KMS-11 (cell line): ENCODE measurements around the gene MFSD1.

ENCODE experiments used
- H2AFZ ChIP-seq: fragments of 200-600 bp; sonication (generic); 2 replicates; pipeline ENCODE4 v1.6.1; 2016; ENCODE audit warnings: antibody characterized with exemption, mixed run types, low read depth
- H3K27ac ChIP-seq: fragments of 200-600 bp; sonication (generic); 2 replicates; pipeline ENCODE4 v1.6.1; 2016; ENCODE audit warnings: mild to moderate bottlenecking, mixed run types
- H3K27me3 ChIP-seq: fragments of 200-600 bp; sonication (generic); 2 replicates; pipeline ENCODE4 v1.6.1; 2017; ENCODE audit warnings: mild to moderate bottlenecking, low read depth, mixed run types, moderate library complexity; ENCODE audit not compliant: insufficient read depth
- H3K36me3 ChIP-seq: fragments of 200-600 bp; sonication (generic); 2 replicates; pipeline ENCODE4 v1.6.1; 2017; ENCODE audit warnings: mild to moderate bottlenecking, mixed run types; ENCODE audit not compliant: insufficient read depth
- H3K4me1 ChIP-seq: fragments of 200-600 bp; sonication (generic); 2 replicates; pipeline ENCODE4 v1.6.1; 2016; ENCODE audit warnings: mild to moderate bottlenecking, low read depth, mixed run types; ENCODE audit not compliant: poor library complexity, severe bottlenecking
- H3K4me2 ChIP-seq: fragments of 200-600 bp; sonication (generic); 2 replicates; pipeline ENCODE4 v1.7.0; 2016; ENCODE audit warnings: mild to moderate bottlenecking, mixed run types
- H3K4me3 ChIP-seq: fragments of 200-600 bp; sonication (generic); IDR thresholded peaks from 2 replicates; pipeline ENCODE4 v1.6.1; 2017; ENCODE audit warnings: low read depth, low read length, mixed read lengths; ENCODE audit not compliant: insufficient read depth
- H3K79me2 ChIP-seq: fragments of 200-600 bp; sonication (generic); 2 replicates; pipeline ENCODE4 v1.6.1; 2016; ENCODE audit warnings: low read depth, mixed run types; ENCODE audit not compliant: insufficient read depth
- H3K9ac ChIP-seq: fragments of 200-600 bp; sonication (generic); 2 replicates; pipeline ENCODE4 v1.6.1; 2016; ENCODE audit warnings: mild to moderate bottlenecking, mixed run types
- H4K20me1 ChIP-seq: fragments of 200-600 bp; sonication (generic); 2 replicates; pipeline ENCODE4 v1.6.1; 2016; ENCODE audit warnings: mild to moderate bottlenecking, mixed run types; ENCODE audit not compliant: insufficient read depth
- TF ChIP-seq, protein P1 (sequence below): fragments of 200-600 bp; sonication (generic); conservative IDR thresholded peaks from 2 replicates; pipeline ENCODE4 v1.6.1; 2017; ENCODE audit warnings: low read depth, mild to moderate bottlenecking, antibody characterized with exemption, low read length, moderate library complexity, mixed read lengths

MFSD1 gene

DNA sequence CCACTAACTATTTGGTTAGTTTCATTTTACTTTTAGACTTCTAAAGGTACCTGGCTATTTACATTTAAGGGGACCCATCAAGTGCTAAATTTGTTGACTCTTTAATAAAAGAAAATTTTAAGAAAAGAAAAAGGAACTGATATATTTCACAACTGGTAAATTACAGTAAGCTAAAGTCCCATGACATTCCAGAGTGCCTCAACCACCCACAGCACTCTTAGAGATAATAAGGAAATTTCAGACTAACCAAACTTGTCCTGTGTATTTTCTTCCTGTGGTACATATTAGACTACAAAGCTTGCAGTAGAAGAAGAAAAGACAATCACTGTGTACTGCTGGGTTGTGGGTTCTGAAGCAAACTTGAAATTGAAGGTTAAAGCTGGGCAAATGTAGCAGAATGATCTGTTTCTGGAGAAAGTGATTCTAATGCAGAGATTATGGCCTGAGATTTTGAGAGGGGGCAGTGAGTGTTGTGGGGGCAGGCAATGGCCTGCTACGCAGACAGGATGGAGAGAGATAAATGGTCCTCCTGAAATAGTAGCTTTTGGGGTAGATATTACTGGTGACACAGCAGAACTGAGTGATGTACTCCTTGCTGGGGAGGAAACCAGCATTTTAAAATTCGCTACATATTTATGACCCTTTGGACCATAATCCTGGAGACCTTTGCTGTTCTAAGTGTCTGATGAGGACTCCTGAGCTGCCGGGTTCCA, 24.5 kb upstream of the MFSD1 start:
- TF ChIP-seq, protein P1, sequence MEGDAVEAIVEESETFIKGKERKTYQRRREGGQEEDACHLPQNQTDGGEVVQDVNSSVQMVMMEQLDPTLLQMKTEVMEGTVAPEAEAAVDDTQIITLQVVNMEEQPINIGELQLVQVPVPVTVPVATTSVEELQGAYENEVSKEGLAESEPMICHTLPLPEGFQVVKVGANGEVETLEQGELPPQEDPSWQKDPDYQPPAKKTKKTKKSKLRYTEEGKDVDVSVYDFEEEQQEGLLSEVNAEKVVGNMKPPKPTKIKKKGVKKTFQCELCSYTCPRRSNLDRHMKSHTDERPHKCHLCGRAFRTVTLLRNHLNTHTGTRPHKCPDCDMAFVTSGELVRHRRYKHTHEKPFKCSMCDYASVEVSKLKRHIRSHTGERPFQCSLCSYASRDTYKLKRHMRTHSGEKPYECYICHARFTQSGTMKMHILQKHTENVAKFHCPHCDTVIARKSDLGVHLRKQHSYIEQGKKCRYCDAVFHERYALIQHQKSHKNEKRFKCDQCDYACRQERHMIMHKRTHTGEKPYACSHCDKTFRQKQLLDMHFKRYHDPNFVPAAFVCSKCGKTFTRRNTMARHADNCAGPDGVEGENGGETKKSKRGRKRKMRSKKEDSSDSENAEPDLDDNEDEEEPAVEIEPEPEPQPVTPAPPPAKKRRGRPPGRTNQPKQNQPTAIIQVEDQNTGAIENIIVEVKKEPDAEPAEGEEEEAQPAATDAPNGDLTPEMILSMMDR = no peak
- H4K20me1 ChIP-seq = no peaks in the 10 kb centered on the region
- H3K4me3 ChIP-seq = no peak overlapping the region
- H3K27me3 ChIP-seq = no peaks in the 10 kb centered on the region
- H2AFZ ChIP-seq = no peak overlapping the region
- H3K27ac ChIP-seq = no peak overlapping the region
- H3K4me2 ChIP-seq = no peak overlapping the region
- no peaks in the 10 kb centered on the region for H3K36me3 ChIP-seq
- H3K79me2 ChIP-seq = no peaks in the 10 kb centered on the region
- no peaks in the 10 kb centered on the region for H3K4me1 ChIP-seq
- H3K9ac ChIP-seq = no peak overlapping the region

DNA sequence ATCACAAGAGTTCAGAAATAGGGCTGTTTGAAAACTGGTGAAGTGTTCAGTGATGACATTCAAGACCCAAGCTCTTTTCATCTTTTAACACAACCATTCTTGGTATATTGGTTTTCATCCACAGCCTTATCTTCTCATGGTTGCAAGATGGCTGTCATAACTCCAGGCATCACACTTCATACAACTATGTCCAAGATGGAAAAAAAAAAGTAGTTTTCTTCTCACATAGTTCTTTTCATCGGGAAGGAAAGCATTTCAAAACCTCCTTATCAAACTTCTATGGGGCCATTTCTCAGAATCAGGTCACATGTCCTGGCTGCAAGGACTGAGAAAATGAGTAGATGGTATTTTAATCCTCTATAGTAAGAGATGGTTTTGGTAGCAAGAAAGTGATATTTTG, 21.1 kb upstream of the MFSD1 start:
- Histone ChIP-seq H3K27ac (no peak overlapping the region), H3K4me2 (no peak overlapping the region)

DNA sequence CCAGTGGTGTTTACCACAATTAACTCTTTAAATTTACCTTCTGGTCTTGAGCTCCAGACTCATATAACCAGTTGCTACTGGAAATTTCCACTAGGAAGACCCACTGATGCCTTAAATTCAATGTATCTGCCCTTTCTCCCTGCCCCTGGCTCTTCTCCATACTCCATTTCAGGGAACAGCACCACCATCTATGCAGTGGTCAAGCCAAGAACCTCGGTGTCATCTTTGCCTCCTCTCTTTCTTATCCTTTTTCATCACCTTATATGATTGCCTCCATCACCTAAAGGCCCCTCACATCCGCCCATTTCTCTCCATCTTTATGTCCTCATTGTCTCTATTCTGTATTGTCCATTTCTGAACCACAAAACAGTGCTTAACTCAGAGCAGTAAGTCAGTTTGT, 20.7 kb upstream of the MFSD1 start:
- H4K20me1 ChIP-seq = no peaks in the 10 kb centered on the region
- H3K4me2 ChIP-seq = no peak overlapping the region
- no peaks in the 10 kb centered on the region for H3K79me2 ChIP-seq
- TF ChIP-seq, protein P1 = no peak
- no peak overlapping the region for H3K9ac ChIP-seq
- no peak overlapping the region for H2AFZ ChIP-seq
- H3K27me3 ChIP-seq = no peaks in the 10 kb centered on the region
- no peaks in the 10 kb centered on the region for H3K4me1 ChIP-seq
- H3K36me3 ChIP-seq = no peaks in the 10 kb centered on the region
- H3K4me3 ChIP-seq = no peak overlapping the region
- H3K27ac ChIP-seq = no peak overlapping the region

More for the DNA sequence above, 21.1 kb upstream of the MFSD1 start:
- Histone ChIP-seq H3K4me1 (no peaks in the 10 kb centered on the region), H2AFZ (no peak overlapping the region), H3K4me3 (no peak overlapping the region), H3K27me3 (no peaks in the 10 kb centered on the region), H3K9ac (no peak overlapping the region), H3K36me3 (no peaks in the 10 kb centered on the region), H3K79me2 (no peaks in the 10 kb centered on the region), H4K20me1 (no peaks in the 10 kb centered on the region)
- TF ChIP-seq, protein P1 = no peak

DNA sequence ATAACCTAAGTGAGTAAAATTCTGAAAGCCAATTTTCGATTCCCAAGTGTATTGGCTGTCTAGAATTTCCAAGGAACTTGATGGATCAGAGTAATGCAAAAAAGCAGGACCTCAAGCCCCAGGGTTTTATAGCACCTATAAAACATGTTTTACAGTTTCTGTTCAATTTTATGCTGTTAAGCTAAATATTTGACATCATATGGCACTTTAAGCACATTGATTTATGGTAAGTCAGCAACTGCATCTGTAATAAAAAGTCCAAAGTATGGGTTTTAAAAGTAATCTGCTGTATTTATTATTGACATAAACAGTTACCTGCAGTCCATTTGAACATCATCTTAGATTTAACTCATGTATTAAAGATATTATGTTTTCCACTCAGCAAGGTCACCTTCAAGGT, 20.0 kb upstream of the MFSD1 start:
- no peaks in the 10 kb centered on the region for H3K36me3 ChIP-seq
- no peak overlapping the region for H2AFZ ChIP-seq
- H3K4me2 ChIP-seq = no peak overlapping the region
- H4K20me1 ChIP-seq = no peaks in the 10 kb centered on the region
- TF ChIP-seq, protein P1 = no peak
- H3K27ac ChIP-seq = no peak overlapping the region
- H3K27me3 ChIP-seq = no peaks in the 10 kb centered on the region
- no peaks in the 10 kb centered on the region for H3K4me1 ChIP-seq
- no peak overlapping the region for H3K9ac ChIP-seq
- H3K4me3 ChIP-seq = no peak overlapping the region
- H3K79me2 ChIP-seq = no peaks in the 10 kb centered on the region
